GM19043 (cell line): ENCODE results near the gene BABAM2.

Source experiments
- ATAC-seq: cut with Tn5 transposase; IDR thresholded peaks from one replicate; pipeline ENCODE4 v1.9.1; 2021; ENCODE audit warnings: low read depth; ENCODE audit not compliant: unreplicated experiment

The BABAM2 gene

GRCh38 chr2:28288620-28289019 is 398.1 kb downstream of the BABAM2 start:
- ATAC-seq = no peak

DNA sequence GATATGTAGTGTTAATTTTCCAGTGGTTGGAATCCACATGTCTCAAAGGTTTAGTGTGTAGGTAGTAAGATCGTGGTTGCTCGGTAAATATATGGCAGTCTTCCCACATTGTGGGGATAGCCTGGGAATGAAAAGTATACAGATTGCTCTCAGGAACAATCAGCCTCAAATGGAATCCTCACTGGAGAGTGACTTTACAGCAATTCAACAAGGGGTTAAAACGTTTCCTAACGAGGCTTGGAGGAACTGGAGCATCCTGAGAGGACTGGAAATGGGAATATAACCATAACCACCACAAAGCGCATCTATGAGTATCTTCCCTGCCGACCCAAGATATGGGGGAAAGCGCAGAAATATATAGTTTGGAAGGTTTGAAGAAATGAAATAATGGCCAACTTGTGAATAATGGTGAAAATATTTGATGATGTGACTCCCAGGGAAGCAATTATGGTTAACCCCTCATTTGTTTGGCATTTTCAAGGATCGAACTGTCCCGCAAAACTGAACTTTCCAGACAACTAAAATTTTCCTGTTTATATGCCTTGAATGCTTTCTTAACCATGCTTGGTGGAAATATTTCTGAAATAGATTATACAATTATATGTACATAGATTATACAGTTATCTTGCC is 401.4 kb downstream of the BABAM2 start:
- no peak for ATAC-seq

GRCh38 chr2:28292491-28292890 is 402.0 kb downstream of the BABAM2 start:
- ATAC-seq = no peak

GRCh38 chr2:28293416-28293815 is 402.9 kb downstream of the BABAM2 start:
- no peak for ATAC-seq

GRCh38 chr2:28294451-28294850 is 403.9 kb downstream of the BABAM2 start:
- ATAC-seq = no peak

DNA sequence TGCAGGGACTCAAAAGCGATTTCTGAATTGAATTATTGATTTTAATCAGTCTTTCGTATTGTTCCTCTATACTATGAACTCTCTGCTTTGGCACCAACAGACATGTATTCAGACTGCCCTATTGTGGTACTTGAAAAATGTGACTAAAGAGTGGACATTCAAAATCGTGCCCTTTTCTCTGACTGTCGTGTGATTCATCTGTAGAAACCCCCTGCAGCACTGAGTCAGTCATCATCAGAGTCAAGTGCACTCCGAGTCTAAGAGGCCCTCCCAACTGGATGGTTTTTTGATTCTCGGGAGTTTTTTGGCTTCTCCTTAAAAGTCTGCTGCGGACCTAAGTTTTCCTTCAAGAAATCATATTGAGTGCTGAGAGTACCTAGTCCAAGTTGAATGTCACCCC is 405.7 kb downstream of the BABAM2 start:
- ATAC-seq = no peak

DNA sequence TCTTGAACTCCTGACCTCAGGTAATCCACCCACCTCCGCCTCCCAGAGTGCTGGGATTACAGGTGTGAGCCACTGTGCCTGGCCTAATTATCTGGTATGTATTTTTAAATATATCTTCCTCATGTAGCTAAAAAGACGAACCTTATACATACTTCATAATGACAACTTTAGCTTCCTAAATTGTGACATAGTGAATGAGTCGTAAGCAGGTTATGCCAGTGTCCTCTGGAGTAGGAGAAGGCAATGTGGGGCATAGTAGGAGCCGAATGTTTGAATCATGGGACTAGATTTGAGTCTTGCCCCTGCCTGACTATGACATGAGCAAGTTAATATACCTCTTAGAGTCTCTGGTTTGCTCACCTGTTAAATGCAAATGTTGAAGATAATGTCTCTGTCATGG is 406.4 kb downstream of the BABAM2 start:
- ATAC-seq = no peak

GRCh38 chr2:28297531-28297930 is 407.0 kb downstream of the BABAM2 start:
- no peak for ATAC-seq

DNA sequence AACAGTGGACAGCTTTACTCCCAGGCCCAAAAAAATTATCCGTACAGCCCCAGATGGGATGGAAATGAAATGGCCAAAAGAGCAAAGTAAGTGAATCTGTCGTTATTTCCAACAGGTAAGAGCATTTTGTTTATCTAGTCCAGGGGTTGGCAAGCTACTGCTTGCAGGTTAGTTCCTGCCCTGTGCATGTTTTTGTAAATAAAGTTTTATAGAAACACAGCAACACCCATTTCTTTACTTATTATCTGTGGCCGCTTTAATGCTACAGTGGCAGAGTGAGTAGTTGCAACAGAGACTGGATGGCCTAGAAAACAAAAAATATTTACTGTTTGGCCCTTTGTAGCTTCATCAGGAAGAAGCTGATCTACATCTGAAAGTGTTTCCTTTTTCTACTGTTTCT is 407.9 kb downstream of the BABAM2 start:
- ATAC-seq = no peak

GRCh38 chr2:28300485-28301341 is 410.2 kb downstream of the BABAM2 start:
- no peak for ATAC-seq

DNA sequence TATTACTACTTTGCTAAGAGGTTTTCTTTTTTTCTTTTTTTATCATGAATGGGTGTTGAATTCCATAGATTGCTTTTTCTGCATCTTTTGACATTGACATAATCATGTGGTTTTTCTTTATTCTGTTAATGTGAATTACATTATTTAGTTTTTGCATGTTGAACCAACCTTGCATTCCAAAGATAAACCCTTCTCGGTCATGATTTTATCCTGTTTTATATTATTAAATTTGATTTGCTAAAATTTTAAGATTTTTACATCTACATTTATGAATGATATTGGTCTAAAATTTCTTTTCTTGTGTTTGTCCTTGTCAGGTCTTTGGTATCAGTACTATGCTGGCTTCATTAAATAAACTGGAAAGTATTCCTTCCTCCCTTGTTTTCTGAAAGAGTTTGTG is 414.7 kb downstream of the BABAM2 start:
- no peak for ATAC-seq

- ATAC-seq = no peak
Measured at GRCh38 chr2:28310107-28310506, 419.6 kb downstream of the BABAM2 start.

DNA sequence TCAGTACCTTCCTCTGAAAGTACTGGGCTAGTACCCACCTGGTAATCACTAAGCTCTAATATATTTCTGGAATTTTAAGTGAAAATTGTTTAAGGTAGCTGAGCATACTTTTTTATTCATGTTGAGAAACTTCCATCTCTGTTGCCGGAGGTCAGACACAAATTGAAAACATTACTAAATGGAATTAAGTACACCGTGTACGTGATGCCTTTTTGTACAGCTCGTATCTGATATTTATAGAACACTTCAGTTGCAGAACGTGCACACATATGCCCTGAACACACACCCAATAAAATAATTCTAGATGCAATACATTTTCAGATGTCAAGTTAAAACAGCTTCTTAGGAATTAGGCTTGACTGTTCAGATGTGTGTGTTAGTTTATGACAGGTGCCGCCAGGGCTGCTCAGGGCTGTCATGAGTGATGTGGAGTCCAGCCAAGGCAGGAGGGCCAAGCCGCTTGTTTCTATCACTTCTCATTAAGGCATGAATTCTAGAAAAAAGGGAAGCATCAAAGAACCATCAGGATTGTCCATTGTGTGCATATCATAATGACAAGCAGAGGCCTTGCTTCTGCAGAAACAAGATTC is 421.2 kb downstream of the BABAM2 start:
- ATAC-seq = no peak

DNA sequence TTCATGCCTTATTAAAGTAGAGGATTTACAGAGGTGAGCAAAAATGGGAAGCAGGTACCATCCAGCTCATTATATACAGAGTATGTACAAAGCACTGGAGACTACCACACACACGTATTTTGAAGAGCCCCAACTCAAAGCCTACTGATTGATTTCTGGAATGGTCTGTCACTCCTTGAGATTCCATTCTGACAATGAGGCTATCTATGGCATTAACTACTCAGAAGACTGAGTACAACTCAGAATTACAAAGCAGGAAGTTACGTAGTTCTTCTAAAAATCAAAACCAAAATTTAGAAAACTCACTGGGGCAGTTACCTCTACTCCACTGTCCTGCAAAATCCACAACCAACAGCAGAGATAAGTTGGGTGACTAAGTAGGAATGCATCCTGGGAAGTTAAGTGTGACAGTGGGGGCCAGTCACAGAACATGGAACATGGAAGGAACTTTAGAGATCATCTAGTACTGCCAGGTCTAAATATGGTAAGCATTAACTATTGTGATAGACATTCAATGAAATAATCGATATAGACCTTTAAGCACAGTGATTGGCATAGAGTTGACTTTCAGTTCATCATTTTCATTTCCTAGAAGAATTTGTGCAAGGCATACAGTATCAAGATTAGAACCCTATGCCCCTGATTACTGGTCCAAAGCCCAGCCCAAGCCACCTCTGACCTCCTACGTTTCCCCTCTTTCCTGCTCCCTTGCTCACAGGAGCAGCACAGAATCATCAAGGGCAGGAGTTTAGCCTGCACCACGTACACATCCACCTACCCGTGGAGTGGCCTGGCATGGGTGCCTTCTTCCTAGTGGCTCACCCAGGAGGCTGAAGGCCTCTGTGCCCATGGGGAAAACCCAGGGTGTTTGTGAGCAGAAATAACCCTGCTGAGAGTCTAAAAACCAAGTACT is 422.0 kb downstream of the BABAM2 start:
- no peak for ATAC-seq

DNA sequence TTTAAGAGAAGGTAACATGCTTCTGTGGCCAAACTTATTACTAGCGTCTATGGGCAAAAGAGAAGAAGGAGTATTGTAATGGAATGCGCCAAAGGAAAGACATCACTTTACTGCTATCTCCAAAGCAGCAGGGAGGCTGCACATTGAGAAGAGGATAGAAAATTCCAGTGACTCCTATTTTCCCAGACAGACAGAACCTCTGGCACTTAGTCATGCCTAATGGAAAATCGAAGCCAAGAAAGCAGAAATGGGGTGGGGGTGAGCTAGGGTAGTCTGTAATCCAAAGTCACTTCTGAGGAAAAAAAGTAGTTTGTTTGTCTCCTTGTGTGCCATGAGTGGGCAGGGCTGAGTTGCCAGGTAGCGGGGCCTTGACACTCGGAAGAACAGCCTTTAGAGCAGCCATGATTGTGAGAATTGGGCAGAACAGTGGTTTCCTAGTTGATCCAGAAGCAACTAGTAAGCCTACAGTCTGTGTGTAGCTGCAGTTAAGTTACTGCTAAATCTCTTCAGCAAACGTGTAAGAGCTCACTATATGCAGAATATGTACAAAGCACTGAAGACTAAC is 422.8 kb downstream of the BABAM2 start:
- ATAC-seq = no peak

DNA sequence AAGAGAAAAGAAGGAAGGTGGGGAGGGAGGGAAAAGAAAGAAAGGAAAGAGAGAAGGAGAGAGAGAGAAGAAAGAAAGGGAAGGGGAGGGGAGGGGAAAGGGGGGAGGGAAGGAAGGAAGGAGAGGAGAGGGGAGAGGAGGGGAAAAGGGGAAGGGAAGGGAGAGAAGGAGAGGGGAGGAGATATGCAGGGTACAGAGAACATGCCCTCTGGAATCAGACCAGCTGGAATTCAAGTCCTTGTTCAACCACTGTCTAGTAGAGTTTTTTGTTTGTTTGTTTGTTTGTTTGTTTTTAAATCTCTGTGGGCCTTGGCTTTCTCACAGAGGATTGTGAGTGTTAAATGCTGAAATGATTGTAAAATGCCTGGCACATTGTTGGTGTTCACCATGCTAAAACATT is 424.4 kb downstream of the BABAM2 start:
- ATAC-seq = no peak

GRCh38 chr2:28316546-28317335 is 426.2 kb downstream of the BABAM2 start:
- no peak for ATAC-seq

GRCh38 chr2:28317390-28317789 is 426.9 kb downstream of the BABAM2 start:
- ATAC-seq = no peak

DNA sequence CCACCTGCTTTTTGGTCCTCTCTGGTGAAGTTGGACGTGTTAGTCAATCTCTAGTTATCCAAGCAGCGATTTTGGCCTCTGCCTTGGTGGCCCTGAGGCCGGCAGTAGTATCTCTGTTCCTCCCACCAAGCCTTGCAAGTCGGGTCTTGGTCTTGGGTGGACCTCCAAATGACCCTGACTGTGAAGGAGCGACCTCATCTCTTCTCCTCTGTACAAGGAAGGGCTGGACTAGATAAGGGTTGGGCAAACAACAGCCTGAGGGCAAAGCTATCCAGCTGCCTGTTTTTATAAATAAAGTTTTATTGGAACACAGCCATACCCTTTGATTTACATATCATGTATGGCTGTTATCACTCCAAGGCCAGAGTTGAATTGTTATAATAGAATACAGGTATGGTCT is 427.5 kb downstream of the BABAM2 start:
- no peak for ATAC-seq
